ENCODE results near the gene RSL1D1.

DNA sequence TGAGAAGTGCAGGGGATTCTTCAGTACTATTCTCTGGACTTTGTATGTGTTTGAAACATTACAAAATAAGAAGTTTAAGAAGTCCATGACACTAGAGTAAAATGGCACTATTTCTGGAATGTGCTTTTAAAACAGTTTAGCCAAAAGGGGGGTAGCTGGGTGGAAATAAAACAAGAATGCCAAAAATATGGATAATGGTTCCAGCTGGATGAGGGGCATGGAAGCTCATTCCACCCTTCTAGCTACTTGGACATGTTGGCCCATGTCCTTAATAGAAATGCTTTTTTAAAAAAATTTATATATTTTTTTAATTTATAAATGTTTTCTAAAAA is 67.3 kb downstream of the RSL1D1 start:
- TF ChIP-seq, protein P1, sequence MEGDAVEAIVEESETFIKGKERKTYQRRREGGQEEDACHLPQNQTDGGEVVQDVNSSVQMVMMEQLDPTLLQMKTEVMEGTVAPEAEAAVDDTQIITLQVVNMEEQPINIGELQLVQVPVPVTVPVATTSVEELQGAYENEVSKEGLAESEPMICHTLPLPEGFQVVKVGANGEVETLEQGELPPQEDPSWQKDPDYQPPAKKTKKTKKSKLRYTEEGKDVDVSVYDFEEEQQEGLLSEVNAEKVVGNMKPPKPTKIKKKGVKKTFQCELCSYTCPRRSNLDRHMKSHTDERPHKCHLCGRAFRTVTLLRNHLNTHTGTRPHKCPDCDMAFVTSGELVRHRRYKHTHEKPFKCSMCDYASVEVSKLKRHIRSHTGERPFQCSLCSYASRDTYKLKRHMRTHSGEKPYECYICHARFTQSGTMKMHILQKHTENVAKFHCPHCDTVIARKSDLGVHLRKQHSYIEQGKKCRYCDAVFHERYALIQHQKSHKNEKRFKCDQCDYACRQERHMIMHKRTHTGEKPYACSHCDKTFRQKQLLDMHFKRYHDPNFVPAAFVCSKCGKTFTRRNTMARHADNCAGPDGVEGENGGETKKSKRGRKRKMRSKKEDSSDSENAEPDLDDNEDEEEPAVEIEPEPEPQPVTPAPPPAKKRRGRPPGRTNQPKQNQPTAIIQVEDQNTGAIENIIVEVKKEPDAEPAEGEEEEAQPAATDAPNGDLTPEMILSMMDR (IDR thresholded peaks at IDR 0.05) = no peak
- no peak for TF ChIP-seq POLR2A (IDR thresholded peaks at IDR 0.05)

Measured in heart left ventricle (tissue), 13 donors.